Measurements from ENCODE around the gene SPTBN1. TPM values are rescaled to one million over a fixed set of nuclear protein-coding genes. Genes with fewer than 3 reads are reported as not detected.

Gene SPTBN1
- total RNA-seq, 1 experiment from 2014 or later, result 171 TPM

DNA sequence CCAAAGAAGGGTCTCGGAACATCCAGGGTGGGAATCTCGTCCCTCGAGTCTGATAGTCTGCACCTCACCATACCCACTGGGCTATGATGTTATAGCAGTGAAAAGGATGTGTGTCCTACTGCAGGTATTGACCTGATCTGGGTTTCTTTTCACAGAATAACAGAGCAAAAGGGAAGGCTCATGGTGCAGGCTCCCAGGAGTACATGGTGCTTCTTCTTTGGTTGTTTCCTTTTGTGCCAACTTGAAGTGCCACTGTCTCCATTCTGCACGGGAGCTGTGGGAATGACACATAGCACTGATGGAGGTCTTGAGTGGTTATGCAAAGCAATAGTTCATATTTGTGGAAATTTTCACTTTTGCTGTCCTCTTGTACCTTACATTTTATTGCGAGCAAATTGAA lies 195.2 kb downstream of the SPTBN1 start:
- ChIA-PET POLR2A (no interaction called here), CTCF (interaction anchor here (0.7 to 2.9 kb wide), 3 partner anchors 13 to 544 kb away, joined by 3 to 12 read pairs (median 7); no protein-coding TSS in a partner anchor)
- no peak overlapping the region for H3K27ac Mint-ChIP-seq (ENCODE audit: low read depth, unreplicated experiment)
- H3K36me3 Mint-ChIP-seq (ENCODE audit: insufficient read depth, unreplicated experiment), result peaks cover 95% of the 10 kb centered on the region
- DNase-seq (ENCODE audit: unreplicated experiment), result no peak
- intact Hi-C loops (cut with micrococcal nuclease), result no loop called here
- TF ChIP-seq, protein P1, sequence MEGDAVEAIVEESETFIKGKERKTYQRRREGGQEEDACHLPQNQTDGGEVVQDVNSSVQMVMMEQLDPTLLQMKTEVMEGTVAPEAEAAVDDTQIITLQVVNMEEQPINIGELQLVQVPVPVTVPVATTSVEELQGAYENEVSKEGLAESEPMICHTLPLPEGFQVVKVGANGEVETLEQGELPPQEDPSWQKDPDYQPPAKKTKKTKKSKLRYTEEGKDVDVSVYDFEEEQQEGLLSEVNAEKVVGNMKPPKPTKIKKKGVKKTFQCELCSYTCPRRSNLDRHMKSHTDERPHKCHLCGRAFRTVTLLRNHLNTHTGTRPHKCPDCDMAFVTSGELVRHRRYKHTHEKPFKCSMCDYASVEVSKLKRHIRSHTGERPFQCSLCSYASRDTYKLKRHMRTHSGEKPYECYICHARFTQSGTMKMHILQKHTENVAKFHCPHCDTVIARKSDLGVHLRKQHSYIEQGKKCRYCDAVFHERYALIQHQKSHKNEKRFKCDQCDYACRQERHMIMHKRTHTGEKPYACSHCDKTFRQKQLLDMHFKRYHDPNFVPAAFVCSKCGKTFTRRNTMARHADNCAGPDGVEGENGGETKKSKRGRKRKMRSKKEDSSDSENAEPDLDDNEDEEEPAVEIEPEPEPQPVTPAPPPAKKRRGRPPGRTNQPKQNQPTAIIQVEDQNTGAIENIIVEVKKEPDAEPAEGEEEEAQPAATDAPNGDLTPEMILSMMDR (IDR thresholded peaks at IDR 0.05; ENCODE audit: unreplicated experiment), result no peak
- H3K4me1 Mint-ChIP-seq (ENCODE audit: insufficient read depth, unreplicated experiment), result no peaks in the 10 kb centered on the region
- no peak overlapping the region for H3K4me3 Mint-ChIP-seq (ENCODE audit: unreplicated experiment)
- H3K9me3 Mint-ChIP-seq (ENCODE audit: unreplicated experiment), result no peaks in the 10 kb centered on the region
- no peaks in the 10 kb centered on the region for H3K27me3 Mint-ChIP-seq (ENCODE audit: insufficient read depth, unreplicated experiment)
- BruUV-seq (replicated peaks), result no TSS peak

DNA sequence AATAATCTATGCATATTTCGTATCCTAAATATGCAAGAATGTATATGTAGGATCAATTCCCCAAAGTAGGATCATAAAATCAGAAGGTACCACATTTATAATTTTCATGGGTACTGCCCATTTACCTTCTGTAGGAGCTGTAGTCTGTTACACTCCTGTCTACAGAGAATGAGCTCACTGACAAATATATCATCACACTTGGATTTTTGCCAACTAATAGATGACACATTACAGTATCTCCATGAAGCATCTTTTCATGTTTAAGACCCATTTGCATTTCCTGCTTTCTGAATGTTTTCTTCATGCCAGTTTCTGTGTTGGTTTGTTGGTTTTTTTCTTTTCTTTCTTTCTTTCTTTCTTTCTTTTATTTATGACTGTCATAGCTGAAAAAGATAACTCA lies 196.4 kb downstream of the SPTBN1 start:
- no TSS peak for BruUV-seq (replicated peaks)

DNA sequence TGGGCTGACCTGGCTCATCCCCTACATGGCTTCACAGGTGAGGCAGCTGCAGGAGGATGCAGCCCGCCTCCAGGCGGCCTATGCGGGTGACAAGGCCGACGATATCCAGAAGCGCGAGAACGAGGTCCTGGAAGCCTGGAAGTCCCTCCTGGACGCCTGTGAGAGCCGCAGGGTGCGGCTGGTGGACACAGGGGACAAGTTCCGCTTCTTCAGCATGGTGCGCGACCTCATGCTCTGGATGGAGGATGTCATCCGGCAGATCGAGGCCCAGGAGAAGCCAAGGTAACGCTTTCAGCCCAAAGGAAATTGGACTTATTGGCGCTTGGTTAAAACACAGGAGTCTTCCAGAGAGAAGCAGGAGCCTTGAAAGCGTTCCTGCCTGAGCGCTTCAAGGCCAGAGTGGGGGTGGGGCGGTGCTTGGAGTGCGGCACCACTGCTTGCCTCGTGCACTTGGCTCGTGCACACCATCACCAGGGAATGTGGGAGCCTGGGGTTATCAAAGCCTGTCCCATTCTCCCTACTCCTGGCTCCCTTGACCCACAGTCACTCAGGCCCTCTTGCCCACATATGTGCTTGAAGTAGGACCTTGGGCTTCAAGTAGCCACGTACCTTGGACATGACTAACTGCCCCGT lies 197.6 kb downstream of the SPTBN1 start:
- DNase-seq (ENCODE audit: unreplicated experiment), result no peak
- intact Hi-C loops (cut with micrococcal nuclease), result no loop called here
- ChIA-PET CTCF (interaction anchor here (0.6 to 6.2 kb wide), 3 partner anchors 12 to 152 kb away, joined by 3 to 36 read pairs (median 4); no protein-coding TSS in a partner anchor), POLR2A (interaction anchor here (0.6 kb wide), 1 partner anchor 62 kb away, joined by 4 read pairs; no protein-coding TSS in a partner anchor)
- Mint-ChIP-seq H3K27ac (ENCODE audit: low read depth, unreplicated experiment) (no peak overlapping the region), H3K4me1 (ENCODE audit: insufficient read depth, unreplicated experiment) (no peaks in the 10 kb centered on the region), H3K4me3 (ENCODE audit: unreplicated experiment) (no peak overlapping the region), H3K27me3 (ENCODE audit: insufficient read depth, unreplicated experiment) (no peaks in the 10 kb centered on the region), H3K9me3 (ENCODE audit: unreplicated experiment) (no peaks in the 10 kb centered on the region), H3K36me3 (ENCODE audit: insufficient read depth, unreplicated experiment) (peaks cover 90% of the 10 kb centered on the region)
- TF ChIP-seq, protein P1 (IDR thresholded peaks at IDR 0.05; ENCODE audit: unreplicated experiment), result no peak
- no TSS peak for BruUV-seq (replicated peaks)

More for the DNA sequence above, 196.4 kb downstream of the SPTBN1 start:
- no peaks in the 10 kb centered on the region for H3K9me3 Mint-ChIP-seq (ENCODE audit: unreplicated experiment)
- POLR2A ChIA-PET, result interaction anchor here (1.3 kb wide), 1 partner anchor 24 kb away, joined by 3 read pairs; no protein-coding TSS in a partner anchor
- no peaks in the 10 kb centered on the region for H3K27me3 Mint-ChIP-seq (ENCODE audit: insufficient read depth, unreplicated experiment)
- peaks cover 90% of the 10 kb centered on the region for H3K36me3 Mint-ChIP-seq (ENCODE audit: insufficient read depth, unreplicated experiment)
- no peaks in the 10 kb centered on the region for H3K4me1 Mint-ChIP-seq (ENCODE audit: insufficient read depth, unreplicated experiment)
- TF ChIP-seq, protein P1 (IDR thresholded peaks at IDR 0.05; ENCODE audit: unreplicated experiment), result no peak
- no peak overlapping the region for H3K4me3 Mint-ChIP-seq (ENCODE audit: unreplicated experiment)
- no peak for DNase-seq (ENCODE audit: unreplicated experiment)
- no peak overlapping the region for H3K27ac Mint-ChIP-seq (ENCODE audit: low read depth, unreplicated experiment)
- CTCF ChIA-PET, result interaction anchor here (0.6 to 1.6 kb wide), 4 partner anchors 110 to 130 kb away, joined by 3 to 7 read pairs (median 3); no protein-coding TSS in a partner anchor
- intact Hi-C loops (cut with micrococcal nuclease), result no loop called here

DNA sequence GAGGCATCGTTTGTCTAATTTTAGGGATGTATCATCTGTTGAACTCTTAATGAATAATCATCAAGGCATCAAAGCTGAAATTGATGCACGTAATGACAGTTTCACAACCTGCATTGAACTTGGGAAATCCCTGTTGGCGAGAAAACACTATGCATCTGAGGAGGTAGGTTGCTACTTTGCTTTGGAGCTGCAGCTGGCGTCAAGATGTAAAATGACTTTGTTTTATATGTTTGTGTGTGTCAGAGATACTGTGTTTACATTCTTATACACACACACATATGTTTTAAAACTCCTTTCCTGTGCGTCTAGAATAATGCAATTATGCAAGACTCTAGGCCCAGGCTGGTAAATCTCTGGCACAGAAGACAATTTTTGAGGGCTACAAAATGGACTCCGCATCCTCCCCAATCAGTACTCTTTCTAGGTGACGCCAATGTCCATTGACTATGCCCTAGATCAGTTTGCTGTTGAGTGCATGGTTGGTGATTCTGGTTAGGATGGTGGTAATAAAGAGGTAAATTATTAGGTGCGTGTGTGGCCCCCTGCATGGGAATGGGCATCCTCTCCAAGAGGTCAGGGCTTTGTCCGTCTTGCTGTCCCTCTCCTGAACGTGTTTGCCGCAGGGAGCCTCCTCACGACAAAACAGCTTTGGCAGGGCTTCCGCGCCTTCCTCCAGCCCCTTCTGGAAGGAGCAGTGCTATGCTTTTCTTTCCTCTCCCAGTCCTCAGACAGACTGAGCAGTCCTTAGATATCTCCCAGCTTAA lies 199.1 kb downstream of the SPTBN1 start:
- DNase-seq (ENCODE audit: unreplicated experiment), result no peak
- no TSS peak for BruUV-seq (replicated peaks)
- Mint-ChIP-seq H3K27ac (ENCODE audit: low read depth, unreplicated experiment) (no peak overlapping the region), H3K4me1 (ENCODE audit: insufficient read depth, unreplicated experiment) (no peaks in the 10 kb centered on the region), H3K27me3 (ENCODE audit: insufficient read depth, unreplicated experiment) (no peaks in the 10 kb centered on the region), H3K9me3 (ENCODE audit: unreplicated experiment) (no peaks in the 10 kb centered on the region), H3K4me3 (ENCODE audit: unreplicated experiment) (no peak overlapping the region), H3K36me3 (ENCODE audit: insufficient read depth, unreplicated experiment) (peaks cover 90% of the 10 kb centered on the region)
- ChIA-PET CTCF (interaction anchor here (0.7 to 6.2 kb wide), 11 partner anchors 9 to 552 kb away, joined by 3 to 52 read pairs (median 3); no protein-coding TSS in a partner anchor), POLR2A (interaction anchor here (1.1 kb wide), 1 partner anchor 10 kb away, joined by 3 read pairs; no protein-coding TSS in a partner anchor)
- TF ChIP-seq, protein P1 (IDR thresholded peaks at IDR 0.05; ENCODE audit: unreplicated experiment), result no peak
- intact Hi-C loops (cut with micrococcal nuclease), result loop anchor here (5.0 kb wide), 1 partner anchor 133 kb away; no protein-coding TSS in a partner anchor
